ENCODE data around the gene HOXA3. TPM values are rescaled to one million over a fixed set of nuclear protein-coding genes. Genes with fewer than 3 reads are reported as not detected.

Gene HOXA3
- total and polyA plus RNA-seq, 7 donors, result 0.65 to 5.6 (median 3.3) TPM

DNA sequence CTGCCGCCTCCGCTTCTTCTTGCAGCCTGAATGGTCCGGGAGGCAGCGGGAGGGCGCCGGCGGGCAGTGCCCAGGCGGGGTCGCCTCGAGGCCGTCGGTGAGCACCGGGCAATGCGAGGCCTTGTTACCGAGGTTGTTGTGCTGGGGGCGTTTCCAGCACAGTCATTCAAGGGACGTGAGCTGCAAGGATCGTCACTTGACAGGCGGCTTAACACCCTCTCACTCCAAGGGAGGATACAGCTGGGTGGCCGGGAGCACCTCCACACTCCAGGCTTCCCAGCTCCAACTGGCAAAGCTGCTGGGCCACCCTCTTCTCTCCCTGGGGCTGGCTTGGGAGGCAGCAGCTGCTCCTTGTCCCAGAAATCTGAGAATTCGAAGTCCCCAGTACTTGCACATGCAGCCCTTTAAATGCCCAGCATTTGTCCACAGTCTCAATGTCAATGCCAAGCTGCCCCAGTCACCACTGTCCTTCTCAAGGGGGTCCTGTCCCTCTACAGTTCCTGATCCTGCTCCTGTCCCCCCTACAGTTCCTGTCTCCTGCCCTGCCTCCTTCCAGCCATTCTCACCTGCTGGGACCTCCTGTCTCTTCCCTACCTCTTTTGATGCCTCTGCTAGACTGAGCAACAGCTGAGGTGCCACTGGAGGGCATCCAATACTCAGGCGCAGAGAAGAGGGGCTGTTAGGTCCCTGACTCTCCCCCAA is 37.1 kb upstream of the HOXA3 start:
- no peaks in the 10 kb centered on the region for H3K9me3 ChIP-seq
- ATAC-seq (no peak), DNase-seq (peak in 1 of 2 donors; percentile 47)
- H3K4me1 ChIP-seq, result peaks cover 16% of the 10 kb centered on the region
- H3K4me3 ChIP-seq, result peak overlapping the region; percentile 32
- TF ChIP-seq, protein P1, sequence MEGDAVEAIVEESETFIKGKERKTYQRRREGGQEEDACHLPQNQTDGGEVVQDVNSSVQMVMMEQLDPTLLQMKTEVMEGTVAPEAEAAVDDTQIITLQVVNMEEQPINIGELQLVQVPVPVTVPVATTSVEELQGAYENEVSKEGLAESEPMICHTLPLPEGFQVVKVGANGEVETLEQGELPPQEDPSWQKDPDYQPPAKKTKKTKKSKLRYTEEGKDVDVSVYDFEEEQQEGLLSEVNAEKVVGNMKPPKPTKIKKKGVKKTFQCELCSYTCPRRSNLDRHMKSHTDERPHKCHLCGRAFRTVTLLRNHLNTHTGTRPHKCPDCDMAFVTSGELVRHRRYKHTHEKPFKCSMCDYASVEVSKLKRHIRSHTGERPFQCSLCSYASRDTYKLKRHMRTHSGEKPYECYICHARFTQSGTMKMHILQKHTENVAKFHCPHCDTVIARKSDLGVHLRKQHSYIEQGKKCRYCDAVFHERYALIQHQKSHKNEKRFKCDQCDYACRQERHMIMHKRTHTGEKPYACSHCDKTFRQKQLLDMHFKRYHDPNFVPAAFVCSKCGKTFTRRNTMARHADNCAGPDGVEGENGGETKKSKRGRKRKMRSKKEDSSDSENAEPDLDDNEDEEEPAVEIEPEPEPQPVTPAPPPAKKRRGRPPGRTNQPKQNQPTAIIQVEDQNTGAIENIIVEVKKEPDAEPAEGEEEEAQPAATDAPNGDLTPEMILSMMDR (IDR thresholded peaks at IDR 0.05), result no peak
- H3K27me3 ChIP-seq (ENCODE audit: insufficient read depth in 3 of 3, low read length in 2 of 3), result peaks cover 0 to 98% (median 31%) of the 10 kb centered on the region in 3 donors
- no peak overlapping the region for H3K27ac ChIP-seq
- WGBS, 3 donors, result 59 to 69% (median 64%) methylated on average over 16 to 22 of the region's 22 CpGs
- intact Hi-C loops (cut with DNase I), result no loop called here
- H3K36me3 ChIP-seq (ENCODE audit: insufficient read depth in 1 of 2, low read depth in 1 of 2), result no peaks in the 10 kb centered on the region

DNA sequence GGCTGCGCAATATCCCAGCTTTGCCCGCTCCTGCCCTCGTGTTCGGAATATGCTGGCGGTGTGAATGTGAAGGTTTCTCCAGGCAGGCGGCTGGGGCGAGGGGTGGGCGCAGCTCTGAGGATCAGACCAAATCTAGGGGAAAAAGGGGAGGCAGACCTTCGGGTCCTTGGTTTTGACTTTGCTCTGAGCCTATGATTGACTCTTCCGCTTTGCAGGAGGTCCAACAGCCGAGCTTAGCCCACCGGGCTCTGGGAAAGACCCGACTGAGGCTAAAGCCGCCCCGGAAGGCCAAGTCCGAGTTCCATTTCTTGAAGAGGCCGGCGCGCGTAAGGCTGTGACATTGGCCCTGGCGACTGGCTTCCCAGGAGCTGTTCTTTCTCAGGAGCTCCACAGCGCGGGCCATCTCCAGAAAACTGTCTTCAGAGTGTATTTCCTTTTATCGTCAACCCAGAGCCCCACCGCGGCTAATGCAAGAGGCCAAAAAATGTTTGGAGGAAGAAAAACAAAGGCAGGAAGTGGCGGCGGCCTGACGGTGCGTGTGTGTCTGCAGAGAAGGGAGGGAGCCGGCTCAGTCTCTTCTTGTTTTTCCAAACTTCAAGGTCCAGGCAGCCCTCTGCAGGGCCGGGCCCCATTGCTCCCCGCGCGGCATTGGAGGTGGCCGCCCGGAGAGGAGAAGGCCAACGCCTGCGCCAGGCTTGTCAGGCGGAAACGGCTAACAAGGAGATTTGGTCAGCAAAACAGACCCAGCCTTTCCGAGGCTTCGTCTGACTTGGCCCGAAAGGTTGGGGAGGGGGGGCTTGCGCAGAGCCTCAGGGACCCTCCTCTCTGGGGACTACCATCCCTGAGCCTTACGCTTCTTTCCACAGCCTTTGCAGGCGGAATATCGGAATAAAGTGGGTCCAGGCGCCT is 36.3 kb upstream of the HOXA3 start:
- Histone ChIP-seq H3K4me3 (peak overlapping the region; percentile 32), H3K27me3 (ENCODE audit: insufficient read depth in 3 of 3, low read length in 2 of 3) (peaks cover 0 to 97% (median 28%) of the 10 kb centered on the region in 3 donors), H3K27ac (no peak overlapping the region), H3K9me3 (no peaks in the 10 kb centered on the region), H3K36me3 (ENCODE audit: insufficient read depth in 1 of 2, low read depth in 1 of 2) (no peaks in the 10 kb centered on the region), H3K4me1 (peaks cover 22% of the 10 kb centered on the region)
- 57 to 62% (median 60%) methylated on average over 48 to 49 of the region's 49 CpGs for WGBS, 3 donors
- intact Hi-C loops (cut with DNase I), result no loop called here
- peak in 1 of 4 donors; percentile 11 for ATAC-seq
- TF ChIP-seq, protein P1 (IDR thresholded peaks at IDR 0.05), result no peak
- peak in 1 of 2 donors; percentile 53 for DNase-seq

DNA sequence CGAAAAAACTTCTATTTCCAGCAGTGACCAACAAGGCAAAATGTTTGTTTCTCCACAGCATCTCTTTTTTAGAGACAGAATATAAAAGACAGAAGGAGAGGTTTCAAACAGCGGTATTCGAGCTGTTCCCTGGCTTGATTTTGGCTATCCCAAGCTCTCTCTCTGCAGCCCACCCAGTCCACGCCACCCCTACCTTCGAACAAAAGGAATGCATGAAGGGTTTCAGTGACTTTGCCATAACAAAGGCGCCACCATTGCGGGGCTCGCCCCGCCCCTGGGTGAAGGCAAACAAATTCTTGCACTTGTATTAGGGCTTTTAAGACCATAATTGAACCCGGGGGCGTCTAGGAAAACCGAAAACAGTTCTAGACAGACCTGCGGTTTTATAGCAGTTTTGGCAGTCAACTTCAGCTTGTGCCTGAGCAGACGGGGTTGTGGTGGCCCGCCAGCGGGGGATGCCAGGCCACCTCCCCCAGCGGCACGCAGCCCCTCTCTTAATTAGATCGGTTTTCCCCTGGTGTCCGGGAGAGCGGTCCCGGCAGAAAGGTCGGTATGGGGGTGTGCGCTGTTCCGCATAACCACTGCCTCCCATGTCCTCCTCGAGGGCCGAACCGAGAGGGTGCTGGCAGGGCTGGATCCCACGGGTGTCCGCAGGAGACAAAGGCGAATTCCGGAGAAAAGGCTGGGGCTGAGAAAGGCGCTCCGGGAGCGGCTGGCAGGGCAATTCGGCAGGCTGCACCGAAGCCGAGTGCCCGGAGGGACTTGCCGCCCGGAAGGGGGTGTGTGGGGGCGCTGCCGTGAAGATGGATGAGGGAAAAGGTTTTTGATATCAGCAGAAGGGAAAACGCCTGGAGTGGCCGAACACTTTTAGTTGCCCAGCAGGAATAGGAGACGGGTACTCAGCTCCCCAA is 35.3 kb upstream of the HOXA3 start:
- DNase-seq (peak in 1 of 2 donors; percentile 46), ATAC-seq (no peak)
- TF ChIP-seq, protein P1 (IDR thresholded peaks at IDR 0.05), result no peak
- intact Hi-C loops (cut with DNase I), result no loop called here
- H3K27ac ChIP-seq, result no peak overlapping the region
- peaks cover 25% of the 10 kb centered on the region for H3K4me1 ChIP-seq
- 56 to 65% (median 65%) methylated on average over 46 of the region's 46 CpGs for WGBS, 3 donors
- peaks cover 0 to 97% (median 32%) of the 10 kb centered on the region in 3 donors for H3K27me3 ChIP-seq (ENCODE audit: insufficient read depth in 3 of 3, low read length in 2 of 3)
- H3K36me3 ChIP-seq (ENCODE audit: insufficient read depth in 1 of 2, low read depth in 1 of 2), result no peaks in the 10 kb centered on the region
- no peak overlapping the region for H3K4me3 ChIP-seq
- no peaks in the 10 kb centered on the region for H3K9me3 ChIP-seq

DNA sequence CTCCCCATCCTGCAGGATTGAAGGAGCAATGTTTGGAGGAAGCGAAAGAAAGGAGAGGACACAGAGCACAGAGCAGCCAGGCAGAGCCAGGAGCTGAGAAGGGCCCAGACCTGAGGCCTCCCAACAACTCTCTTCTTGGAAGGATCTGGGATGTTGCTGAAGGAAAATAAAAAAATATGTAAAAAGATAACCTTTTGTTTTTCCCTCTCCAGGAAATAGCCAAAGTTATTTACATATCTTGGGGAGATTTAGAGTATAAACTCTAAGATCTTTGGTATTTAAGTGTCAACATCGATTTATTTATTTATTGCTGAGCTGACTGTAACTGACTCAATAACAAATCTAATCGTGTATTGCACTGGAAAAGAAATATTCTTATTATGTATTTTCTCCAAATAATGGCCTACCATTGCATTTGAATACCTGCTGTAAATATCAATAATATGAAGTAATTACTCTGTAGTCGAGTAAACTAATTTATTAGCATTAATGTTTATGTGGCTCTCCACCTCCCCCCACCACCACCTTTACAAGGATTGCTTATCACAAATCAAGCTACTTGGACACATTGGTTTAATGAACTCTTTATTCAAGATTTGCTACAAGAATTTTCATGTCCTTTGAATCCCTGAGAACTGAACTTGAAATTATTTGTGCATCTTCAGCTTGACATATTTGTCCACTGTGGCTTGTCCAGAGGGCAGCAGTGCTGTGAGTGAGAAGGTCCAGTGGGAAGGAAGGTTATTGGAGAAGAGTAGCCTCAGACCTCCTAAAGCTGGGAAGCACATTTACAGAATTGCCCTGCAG is 34.5 kb upstream of the HOXA3 start:
- no peaks in the 10 kb centered on the region for H3K9me3 ChIP-seq
- no peak overlapping the region for H3K4me3 ChIP-seq
- intact Hi-C loops (cut with DNase I), result no loop called here
- 89 to 91% (median 91%) methylated on average over 4 of the region's 4 CpGs for WGBS, 3 donors
- TF ChIP-seq, protein P1 (IDR thresholded peaks at IDR 0.05), result no peak
- no peak for DNase-seq
- H3K4me1 ChIP-seq, result peaks cover 25% of the 10 kb centered on the region
- H3K27ac ChIP-seq, result no peak overlapping the region
- no peaks in the 10 kb centered on the region for H3K36me3 ChIP-seq (ENCODE audit: insufficient read depth in 1 of 2, low read depth in 1 of 2)
- peaks cover 0 to 97% (median 27%) of the 10 kb centered on the region in 3 donors for H3K27me3 ChIP-seq (ENCODE audit: insufficient read depth in 3 of 3, low read length in 2 of 3)
- ATAC-seq, result no peak

Data from psoas muscle (tissue), 8 donors.